OCI-M2 (cell line): ENCODE measurements around the gene FAM98B.
"Not testable (repeated sequence)": the region's sequence is repeated elsewhere in the genome, so short reads cannot be mapped to it uniquely, and the experiment has no call there.

Experiments used
- DNase-seq: peaks from one replicate; lab custom pipeline; 2025; ENCODE audit not compliant: unreplicated experiment; lab: John Stamatoyannopoulos, UW

The FAM98B gene

GRCh38 chr15:38453971-38454695 lies at the start of gene FAM98B:
FAM98B (plus strand) TSS chr15:38454127; CDS start chr15:38454162, 35 bp downstream.
- DNase-seq, result peak; percentile 72

GRCh38 chr15:38406436-38406835 lies 47.5 kb upstream of the FAM98B start:
- DNase-seq, result no peak

GRCh38 chr15:38408576-38408975 lies 45.4 kb upstream of the FAM98B start:
- DNase-seq, result no peak

- no peak for DNase-seq
Observed at GRCh38 chr15:38411902-38412301, 42.0 kb upstream of the FAM98B start.

- no peak for DNase-seq
Observed at GRCh38 chr15:38412466-38412865, 41.5 kb upstream of the FAM98B start.

GRCh38 chr15:38414357-38414756 lies 39.6 kb upstream of the FAM98B start:
- DNase-seq, result no peak

- no peak for DNase-seq
Observed at GRCh38 chr15:38421069-38421690, 32.7 kb upstream of the FAM98B start.

- no peak for DNase-seq
Observed at GRCh38 chr15:38424101-38424552, 29.8 kb upstream of the FAM98B start.

- no peak for DNase-seq
Observed at GRCh38 chr15:38425269-38425668, 28.7 kb upstream of the FAM98B start.

- no peak for DNase-seq
Observed at GRCh38 chr15:38427380-38427779, 26.5 kb upstream of the FAM98B start.

GRCh38 chr15:38430106-38430760 lies 23.7 kb upstream of the FAM98B start:
- no peak for DNase-seq

GRCh38 chr15:38436993-38437392 lies 16.9 kb upstream of the FAM98B start:
- no peak for DNase-seq

- DNase-seq, result not testable (repeated sequence)
Observed at GRCh38 chr15:38437603-38438002, 16.3 kb upstream of the FAM98B start.

- no peak for DNase-seq
Observed at GRCh38 chr15:38438031-38438986, 15.6 kb upstream of the FAM98B start.

GRCh38 chr15:38440353-38441129 lies 13.4 kb upstream of the FAM98B start:
- DNase-seq, result no peak

GRCh38 chr15:38441130-38441519 lies 12.8 kb upstream of the FAM98B start:
- no peak for DNase-seq

- no peak for DNase-seq
Observed at GRCh38 chr15:38454696-38455090, 766 bp downstream of the FAM98B start.

- no peak for DNase-seq
Observed at GRCh38 chr15:38455092-38455491, 1.2 kb downstream of the FAM98B start.

GRCh38 chr15:38458646-38459045 lies 4.7 kb downstream of the FAM98B start:
- DNase-seq, result no peak

- no peak for DNase-seq
Observed at GRCh38 chr15:38459480-38459879, 5.6 kb downstream of the FAM98B start.
